ENCODE results near the gene DIPK1C. TPM values are rescaled to one million over a fixed set of nuclear protein-coding genes. Genes with fewer than 3 reads are reported as not detected.
A peak's percentile ranks its signal among the peaks of the same experiment; 100 is the strongest.

Gene DIPK1C
- total RNA-seq, 4 donors from 2014 or later, result 0.12 to 9.1 TPM; not detected in 2

DNA sequence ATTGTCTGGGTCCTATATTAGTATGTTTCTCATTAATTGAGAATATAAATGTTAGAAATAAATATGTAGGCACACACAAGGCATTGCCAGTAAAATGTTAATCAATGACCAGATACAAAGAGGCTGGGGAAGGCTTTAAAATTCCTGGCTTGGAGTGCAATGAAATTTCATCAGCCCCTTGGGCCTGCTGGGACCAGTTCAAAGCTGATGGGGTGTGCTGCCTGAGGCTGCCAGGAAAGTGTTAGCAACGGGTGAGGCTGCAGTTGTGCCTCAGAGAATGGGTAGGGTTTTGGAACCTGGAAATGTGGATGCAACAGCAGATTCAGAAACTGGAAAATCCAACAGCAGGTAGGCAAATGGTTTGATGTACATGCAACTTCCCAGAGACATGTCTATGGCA, 68.9 kb downstream of the DIPK1C start:
- intact Hi-C loops (cut with DNase I; ENCODE audit: low total_unique reads), result no loop called here
- no peak for TF ChIP-seq POLR2A (IDR thresholded peaks at IDR 0.05)
- TF ChIP-seq, protein P1, sequence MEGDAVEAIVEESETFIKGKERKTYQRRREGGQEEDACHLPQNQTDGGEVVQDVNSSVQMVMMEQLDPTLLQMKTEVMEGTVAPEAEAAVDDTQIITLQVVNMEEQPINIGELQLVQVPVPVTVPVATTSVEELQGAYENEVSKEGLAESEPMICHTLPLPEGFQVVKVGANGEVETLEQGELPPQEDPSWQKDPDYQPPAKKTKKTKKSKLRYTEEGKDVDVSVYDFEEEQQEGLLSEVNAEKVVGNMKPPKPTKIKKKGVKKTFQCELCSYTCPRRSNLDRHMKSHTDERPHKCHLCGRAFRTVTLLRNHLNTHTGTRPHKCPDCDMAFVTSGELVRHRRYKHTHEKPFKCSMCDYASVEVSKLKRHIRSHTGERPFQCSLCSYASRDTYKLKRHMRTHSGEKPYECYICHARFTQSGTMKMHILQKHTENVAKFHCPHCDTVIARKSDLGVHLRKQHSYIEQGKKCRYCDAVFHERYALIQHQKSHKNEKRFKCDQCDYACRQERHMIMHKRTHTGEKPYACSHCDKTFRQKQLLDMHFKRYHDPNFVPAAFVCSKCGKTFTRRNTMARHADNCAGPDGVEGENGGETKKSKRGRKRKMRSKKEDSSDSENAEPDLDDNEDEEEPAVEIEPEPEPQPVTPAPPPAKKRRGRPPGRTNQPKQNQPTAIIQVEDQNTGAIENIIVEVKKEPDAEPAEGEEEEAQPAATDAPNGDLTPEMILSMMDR (IDR thresholded peaks at IDR 0.05), result no peak
- DNase-seq, result no peak

DNA sequence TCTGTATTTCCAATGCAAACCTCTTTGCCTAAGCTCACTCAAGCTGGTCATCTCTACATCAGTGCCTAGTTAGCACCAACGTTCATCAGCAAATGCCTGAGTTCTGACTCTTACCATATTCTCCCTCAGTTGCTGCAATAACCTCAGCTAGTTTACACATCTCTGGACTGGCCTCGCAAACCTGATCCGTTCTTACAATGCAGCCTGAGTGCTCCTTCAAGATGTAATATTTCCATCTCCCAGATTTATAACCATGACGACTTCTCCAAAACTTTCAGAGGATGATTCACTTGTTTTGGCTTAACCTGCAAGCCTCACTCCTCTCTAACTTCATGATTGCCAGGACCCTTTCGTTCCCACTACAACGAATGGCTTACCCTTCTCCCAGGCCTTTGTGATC, 69.7 kb downstream of the DIPK1C start:
- Histone ChIP-seq H3K27me3 (no peaks in the 10 kb centered on the region), H3K4me1 (peaks cover 0 to 10% of the 10 kb centered on the region in 2 donors), H3K9me3 (no peaks in the 10 kb centered on the region), H3K36me3 (no peaks in the 10 kb centered on the region), H3K27ac (peak overlapping the region; percentile 66 to 74), H3K4me3 (no peak overlapping the region)
- DNase-seq, result peak in 1 of 2 donors; percentile 55
- TF ChIP-seq, protein P1 (IDR thresholded peaks at IDR 0.05), result no peak
- no peak for TF ChIP-seq POLR2A (IDR thresholded peaks at IDR 0.05)
- intact Hi-C loops (cut with DNase I; ENCODE audit: low total_unique reads), result no loop called here

More for the DNA sequence above, 68.9 kb downstream of the DIPK1C start:
- Histone ChIP-seq H3K9me3 (no peaks in the 10 kb centered on the region), H3K4me3 (no peak overlapping the region), H3K4me1 (peaks cover 0 to 10% of the 10 kb centered on the region in 2 donors), H3K36me3 (no peaks in the 10 kb centered on the region), H3K27me3 (no peaks in the 10 kb centered on the region), H3K27ac (peak overlapping the region in 1 of 2 donors; percentile 74)

Other genes with a start within 250 kb of the DIPK1C start
- 100 to 1,000 TPM in 1 of 4 donors, 10 to 100 TPM in 3; 44.6 to 204 (median 51.9) TPM for gene CYB5A, start 165.3 kb downstream of the DIPK1C start, total RNA-seq
- gene C18orf63, start 141.5 kb downstream of the DIPK1C start, total RNA-seq, result not detected
- 100 to 1,000 TPM in 2 of 4 donors, 10 to 100 TPM in 2; 56.2 to 149 (median 110) TPM for gene CNDP2, start 39.1 kb upstream of the DIPK1C start, total RNA-seq
- 1 to 10 TPM in 1 of 4 donors, under 1 TPM in 2, not detected in 1; 0.24 to 1.0 (median 0.90) TPM for gene CNDP1, start 77.2 kb upstream of the DIPK1C start, total RNA-seq
- 10 to 100 TPM; 10.6 to 38.9 (median 23.7) TPM for gene ZNF407, start 140.6 kb upstream of the DIPK1C start, total RNA-seq